ENCODE data around the gene GPC5. TPM values are rescaled to one million over a fixed set of nuclear protein-coding genes. Genes with fewer than 3 reads are reported as not detected.

Gene GPC5
- total and polyA plus RNA-seq, 2 of the 13 experiments (the other 11 are each of a cell fraction or from before 2014, with no cell fraction given), result 0.02 to 0.07 TPM

- CTCF ChIA-PET (ENCODE audit: low intra/inter-chr PET ratio, low total read pairs), result no interaction called here
- no peak overlapping the region for H3K4me3 ChIP-seq (replicated peaks in 1 of 3; ENCODE audit: insufficient read depth in 1 of 3, low read depth in 2 of 3, low read length in 3 of 3)
- WGBS (ENCODE audit: low lambda C conversion rate), result 58% methylated on average over 3 of the region's 3 CpGs
- intact Hi-C loops (cut with micrococcal nuclease; ENCODE audit: unreplicated experiment), result no loop called here
- H3K9ac ChIP-seq (ENCODE audit: insufficient read depth, low read depth, low read length), result no peak overlapping the region
- no peaks in the 10 kb centered on the region for H3K4me1 ChIP-seq (ENCODE audit: insufficient read depth, low read length)
- no peaks in the 10 kb centered on the region for H3K79me2 ChIP-seq (ENCODE audit: insufficient read depth, low read length)
- no peak for FAIRE-seq
- no peaks in the 10 kb centered on the region; a peak in 1 of 5 replicates for H3K27me3 ChIP-seq (ENCODE audit: control insufficient read depth in 1 of 2, insufficient read depth in 2 of 2, low read length in 2 of 2)
- POLR2A ChIA-PET, result no interaction called here
- no peaks in the 10 kb centered on the region for H3K9me3 ChIP-seq (ENCODE audit: low read length)
- no TSS peak for BruUV-seq (replicated peaks)
- TF ChIP-seq NBN (conservative IDR thresholded peaks at IDR 0.05) (no peak), NFIC (IDR thresholded peaks at IDR 0.05; ENCODE audit: low read length) (no peak), HINFP (CRISPR knock-in tag; IDR thresholded peaks at IDR 0.05; ENCODE audit: low read depth) (no peak), CEBPG (CRISPR knock-in tag; IDR thresholded peaks at IDR 0.05) (no peak)
- no peak for DNase-seq (ENCODE audit: low spot score)
- no peak for ATAC-seq
- no peak overlapping the region for H2AFZ ChIP-seq (ENCODE audit: low read length)
- H3K4me2 ChIP-seq (ENCODE audit: low read depth, low read length), result no peak overlapping the region
- in situ Hi-C loops (cut with HindIII; ENCODE audit: extremely low pct_ligation_motif_present, low pct_unique_long_range_greater_than_20kb), result no loop called here
- H4K20me1 ChIP-seq (ENCODE audit: insufficient read depth, low read length), result no peaks in the 10 kb centered on the region
- H3K27ac ChIP-seq (ENCODE audit: extremely low read length, insufficient read depth, low read length), result no peak overlapping the region
- H3K36me3 ChIP-seq (replicated peaks in 1 of 2; ENCODE audit: control insufficient read depth in 1 of 2, insufficient read depth in 2 of 2, low read length in 2 of 2), result no peaks in the 10 kb centered on the region
These were observed 203.4 kb downstream of the GPC5 start for GRCh38 chr13:91601807-91602206.

- Histone ChIP-seq H3K27me3 (ENCODE audit: control insufficient read depth in 1 of 2, insufficient read depth in 2 of 2, low read length in 2 of 2) (no peaks in the 10 kb centered on the region), H3K79me2 (ENCODE audit: insufficient read depth, low read length) (no peaks in the 10 kb centered on the region), H3K4me3 (replicated peaks in 1 of 3; ENCODE audit: insufficient read depth in 1 of 3, low read depth in 2 of 3, low read length in 3 of 3) (no peak overlapping the region), H3K4me2 (ENCODE audit: low read depth, low read length) (no peak overlapping the region), H3K27ac (ENCODE audit: extremely low read length, insufficient read depth, low read length) (no peak overlapping the region), H4K20me1 (ENCODE audit: insufficient read depth, low read length) (no peaks in the 10 kb centered on the region), H2AFZ (ENCODE audit: low read length) (no peak overlapping the region), H3K4me1 (ENCODE audit: insufficient read depth, low read length) (no peaks in the 10 kb centered on the region), H3K36me3 (replicated peaks in 1 of 2; ENCODE audit: control insufficient read depth in 1 of 2, insufficient read depth in 2 of 2, low read length in 2 of 2) (no peaks in the 10 kb centered on the region), H3K9ac (ENCODE audit: insufficient read depth, low read depth, low read length) (no peak overlapping the region), H3K9me3 (ENCODE audit: low read length) (no peaks in the 10 kb centered on the region)
- no TSS peak for BruUV-seq (replicated peaks)
- no peak for ATAC-seq
- intact Hi-C loops (cut with micrococcal nuclease; ENCODE audit: unreplicated experiment), result no loop called here
- FAIRE-seq, result no peak
- TF ChIP-seq NKX3-1 (CRISPR knock-in tag; IDR thresholded peaks at IDR 0.05), result no peak
- no peak for TF ChIP-seq ZNF740 (CRISPR knock-in tag; IDR thresholded peaks at IDR 0.05)
- DNase-seq (ENCODE audit: low spot score), result no peak
- in situ Hi-C loops (cut with HindIII; ENCODE audit: extremely low pct_ligation_motif_present, low pct_unique_long_range_greater_than_20kb), result no loop called here
- ChIA-PET CTCF (ENCODE audit: low intra/inter-chr PET ratio, low total read pairs) (no interaction called here), POLR2A (no interaction called here)
- 0% methylated on average over 3 of the region's 3 CpGs for WGBS (ENCODE audit: low lambda C conversion rate)
These were observed 210.9 kb downstream of the GPC5 start for GRCh38 chr13:91609353-91609752.

Measured in HepG2 (cell line).